IgD-negative memory B cell (primary cell): ENCODE measurements around the gene SMARCD3. TPM values are rescaled to one million over a fixed set of nuclear protein-coding genes. Genes with fewer than 3 reads are reported as not detected.

Experiments used
- H3K27ac Mint-ChIP-seq, 3 donors: one replicate each; pipeline ENCODE4 v1.8.0; 2020 to 2022; ENCODE audit warnings: mild to moderate bottlenecking in 3 of 3, mixed read lengths in 3 of 3, moderate library complexity in 1 of 3
- H3K27me3 Mint-ChIP-seq: one replicate; pipeline ENCODE4 v1.8.0; 2021; ENCODE audit warnings: mixed read lengths
- H3K36me3 Mint-ChIP-seq: one replicate; pipeline ENCODE4 v1.8.0; 2020; ENCODE audit warnings: mild to moderate bottlenecking, mixed read lengths
- H3K4me1 Mint-ChIP-seq, 3 donors: one replicate each; pipeline ENCODE4 v1.8.0; 2020 to 2022; ENCODE audit warnings: mixed read lengths in 3 of 3, mild to moderate bottlenecking in 1 of 3
- H3K4me3 Mint-ChIP-seq, 4 donors: one replicate each; pipeline ENCODE4 v1.8.0; 2020 to 2022; ENCODE audit warnings: mild to moderate bottlenecking in 4 of 4, mixed read lengths in 4 of 4, moderate library complexity in 3 of 4
- H3K9me3 Mint-ChIP-seq, 3 donors: one replicate each; pipeline ENCODE4 v1.8.0; 2020 to 2021; ENCODE audit warnings: mixed read lengths in 3 of 3, mild to moderate bottlenecking in 1 of 3
- polyA plus RNA-seq: library from polyadenylated mRNA; unstranded; fragments of 300-500 nt; fragmentation: Illumina TruSeq; gene quantifications from one replicate; pipeline ENCODE4 v1.2.3, GENCODE V29; 2021

The SMARCD3 gene
- polyA plus RNA-seq, 1 donor from 2014 or later: 1.1 TPM

DNA sequence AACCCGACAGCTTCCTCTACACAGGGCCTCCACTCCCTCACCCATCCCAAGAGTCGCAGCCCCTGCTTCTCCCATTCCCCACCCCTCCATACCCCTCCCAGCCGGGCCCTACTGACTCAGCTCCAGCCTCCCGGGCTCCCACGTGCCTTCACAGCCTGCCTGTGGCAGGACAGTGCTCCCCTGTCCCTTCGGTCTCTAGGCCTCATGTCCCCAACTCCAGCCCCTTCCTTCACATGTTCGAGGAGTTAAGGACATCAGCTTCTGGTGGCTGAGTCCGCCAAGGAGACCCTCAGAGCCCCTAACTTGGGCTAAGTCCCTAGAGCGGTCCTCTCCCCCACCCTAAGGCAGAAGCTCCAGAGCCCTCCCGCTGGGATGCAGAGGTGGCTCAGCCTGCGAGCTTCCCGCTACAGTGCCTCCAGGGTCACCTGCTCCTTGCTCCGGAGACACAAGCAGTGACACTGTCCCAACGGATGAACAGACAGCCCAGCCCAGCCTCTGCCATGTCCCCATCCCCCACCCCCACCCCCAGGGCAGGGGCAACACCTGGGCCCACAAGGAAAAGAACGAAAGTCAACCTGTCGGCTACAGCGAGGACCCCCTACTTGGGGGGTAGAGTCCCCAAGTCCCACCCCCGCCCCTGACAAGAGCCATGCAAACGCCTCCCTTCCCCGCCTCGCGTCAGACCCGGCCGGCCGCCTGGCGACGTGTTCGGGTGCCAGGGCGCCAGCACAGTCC lies 716 bp downstream of the SMARCD3 start:
- Mint-ChIP-seq H3K27me3 (peaks cover 50% of the 10 kb centered on the region), H3K27ac (peak overlapping the region in 1 of 3 donors; percentile 47), H3K4me1 (peaks cover 19 to 32% (median 25%) of the 10 kb centered on the region in 3 donors), H3K36me3 (peaks cover 2% of the 10 kb centered on the region), H3K4me3 (peak overlapping the region; percentile 54 to 94 (median 76)), H3K9me3 (no peaks in the 10 kb centered on the region)

DNA sequence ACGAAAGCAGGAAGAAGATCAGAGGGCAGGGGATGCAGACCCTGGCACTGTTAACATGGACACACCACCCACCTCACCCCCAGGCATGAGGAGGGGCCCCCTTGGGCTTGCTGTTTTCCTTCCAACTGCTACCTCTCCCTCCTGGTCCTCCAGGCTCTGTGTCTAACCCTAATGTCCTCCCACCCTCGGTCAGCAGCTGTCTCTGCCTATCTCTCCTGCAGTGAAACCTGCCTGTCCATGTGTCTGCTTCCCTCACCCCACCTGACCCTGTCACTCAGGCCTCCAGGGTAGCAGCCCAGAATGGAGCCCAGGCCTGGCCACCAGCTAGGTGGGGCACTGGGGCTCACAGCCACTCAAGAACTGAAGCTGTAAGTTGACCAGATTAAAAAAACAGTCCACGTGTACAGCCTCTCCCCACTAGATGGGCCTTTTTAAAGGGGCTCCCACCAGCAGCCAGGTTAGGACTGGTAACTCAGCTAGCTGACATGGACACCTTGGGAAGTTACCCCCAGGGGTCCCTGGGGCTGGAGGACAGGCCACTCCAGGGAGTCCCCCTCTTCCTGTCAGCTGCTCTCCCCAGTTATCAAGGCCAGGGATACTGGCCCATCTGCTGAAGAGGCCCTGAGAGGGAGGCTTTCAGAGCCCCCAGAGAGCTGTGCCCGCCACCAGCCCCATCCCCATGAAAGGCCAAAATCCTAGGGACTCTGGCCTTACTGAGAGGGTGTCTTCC lies 1.5 kb downstream of the SMARCD3 start:
- Mint-ChIP-seq H3K27ac (no peak overlapping the region), H3K4me1 (peaks cover 16 to 28% (median 25%) of the 10 kb centered on the region in 3 donors), H3K27me3 (peaks cover 43% of the 10 kb centered on the region)

GRCh38 chr7:151246102-151246850 lies 2.2 kb downstream of the SMARCD3 start:
- H3K4me3 Mint-ChIP-seq: peak overlapping the region; percentile 54 to 75 (median 66)
- H3K9me3 Mint-ChIP-seq: no peaks in the 10 kb centered on the region
- H3K4me1 Mint-ChIP-seq: peaks cover 16 to 28% (median 24%) of the 10 kb centered on the region in 3 donors
- H3K36me3 Mint-ChIP-seq: peaks cover 2% of the 10 kb centered on the region
- peaks cover 44% of the 10 kb centered on the region for H3K27me3 Mint-ChIP-seq
- H3K27ac Mint-ChIP-seq: no peak overlapping the region

More for the DNA sequence above, 1.5 kb downstream of the SMARCD3 start:
- Mint-ChIP-seq H3K9me3 (no peaks in the 10 kb centered on the region), H3K4me3 (peak overlapping the region; percentile 30 to 79 (median 54)), H3K36me3 (peaks cover 2% of the 10 kb centered on the region)

- Mint-ChIP-seq H3K27me3 (peaks cover 38% of the 10 kb centered on the region), H3K36me3 (peaks cover 2% of the 10 kb centered on the region), H3K4me1 (peaks cover 16 to 21% (median 17%) of the 10 kb centered on the region in 3 donors), H3K9me3 (no peaks in the 10 kb centered on the region), H3K27ac (no peak overlapping the region), H3K4me3 (peak overlapping the region; percentile 48 to 75 (median 66))
These were observed 3.0 kb downstream of the SMARCD3 start for GRCh38 chr7:151245360-151246101.

- Mint-ChIP-seq H3K27me3 (peaks cover 34% of the 10 kb centered on the region), H3K9me3 (no peaks in the 10 kb centered on the region), H3K27ac (no peak overlapping the region), H3K4me3 (peak overlapping the region; percentile 38 to 78 (median 59)), H3K36me3 (peaks cover 2% of the 10 kb centered on the region), H3K4me1 (peaks cover 15 to 19% (median 16%) of the 10 kb centered on the region in 3 donors)
These were observed 3.6 kb downstream of the SMARCD3 start for GRCh38 chr7:151244841-151245346.

GRCh38 chr7:151244196-151244840 lies 4.2 kb downstream of the SMARCD3 start:
- Mint-ChIP-seq H3K36me3 (peaks cover 1% of the 10 kb centered on the region), H3K4me1 (peaks cover 15 to 19% (median 15%) of the 10 kb centered on the region in 3 donors), H3K4me3 (peak overlapping the region; percentile 57 to 91 (median 60)), H3K9me3 (no peaks in the 10 kb centered on the region), H3K27me3 (peaks cover 33% of the 10 kb centered on the region), H3K27ac (peak overlapping the region in 2 of 3 donors; percentile 75 to 90)

- Mint-ChIP-seq H3K4me3 (peak overlapping the region; percentile 59 to 91 (median 76)), H3K9me3 (no peaks in the 10 kb centered on the region), H3K27me3 (peaks cover 31% of the 10 kb centered on the region), H3K27ac (peak overlapping the region; percentile 64 to 90 (median 75)), H3K4me1 (peaks cover 13 to 19% (median 15%) of the 10 kb centered on the region in 3 donors), H3K36me3 (no peaks in the 10 kb centered on the region)
These were observed 4.9 kb downstream of the SMARCD3 start for GRCh38 chr7:151243408-151244195.

DNA sequence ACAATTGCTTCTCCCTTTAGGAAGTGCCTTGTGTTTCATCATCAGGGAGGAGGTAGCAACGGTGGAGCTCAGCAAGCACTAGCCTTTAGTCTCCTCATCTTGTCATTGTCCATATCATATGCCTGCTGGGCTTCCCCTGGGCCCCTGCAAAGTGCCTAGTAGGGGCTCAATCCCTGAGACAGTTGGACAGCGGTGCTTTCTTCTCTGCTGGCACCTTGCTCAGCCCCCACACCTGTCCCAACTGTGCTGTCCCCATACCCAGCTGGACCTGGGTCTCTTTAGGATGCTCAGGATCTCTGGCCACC lies 5.5 kb downstream of the SMARCD3 start:
- Mint-ChIP-seq H3K27me3 (peaks cover 29% of the 10 kb centered on the region), H3K27ac (peak overlapping the region in 2 of 3 donors; percentile 64 to 75), H3K4me1 (peaks cover 11 to 17% (median 15%) of the 10 kb centered on the region in 3 donors), H3K9me3 (no peaks in the 10 kb centered on the region), H3K36me3 (no peaks in the 10 kb centered on the region), H3K4me3 (peak overlapping the region; percentile 59 to 91 (median 76))

DNA sequence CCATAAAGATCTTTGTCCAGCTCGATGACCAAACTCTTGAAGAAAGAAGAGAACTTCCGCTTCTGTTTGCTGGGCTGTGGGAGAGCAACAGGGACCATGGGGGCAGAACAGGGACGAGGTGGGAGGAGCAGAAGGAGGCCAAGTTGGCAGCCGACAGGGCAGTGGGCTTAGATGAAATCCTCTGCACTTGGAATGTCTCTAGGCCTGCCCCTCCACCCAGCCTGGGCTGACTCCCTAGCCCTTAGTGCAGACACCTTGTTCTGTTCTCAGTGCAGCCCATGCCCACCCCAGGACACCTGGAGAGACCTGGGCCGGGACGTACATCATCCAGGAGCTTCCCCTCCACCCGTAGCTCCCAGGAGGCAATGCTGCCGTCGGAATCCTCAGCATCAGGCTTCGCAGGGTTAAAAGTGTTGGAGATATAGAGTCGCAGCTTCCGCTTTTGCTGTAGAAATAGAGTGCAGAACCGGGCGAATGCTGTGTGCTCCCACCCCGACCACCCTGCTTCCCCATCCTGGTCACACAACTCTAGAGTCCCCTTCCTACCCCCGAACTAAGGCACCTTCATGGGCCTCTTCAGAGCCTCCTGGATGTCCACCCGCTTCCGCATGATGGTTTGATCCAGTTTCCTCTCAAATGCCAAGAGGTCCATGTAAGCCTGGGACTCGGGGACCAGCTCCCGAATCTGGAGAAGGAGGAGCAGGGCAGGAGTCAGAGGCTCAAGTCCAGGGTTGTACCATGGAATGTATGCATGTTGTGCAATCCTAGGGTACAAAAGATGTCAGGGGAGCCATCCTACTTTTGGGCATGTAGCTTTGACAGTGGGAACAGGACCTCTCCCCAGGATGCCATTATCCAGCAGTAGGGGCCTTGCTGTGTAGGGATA lies 6.1 kb downstream of the SMARCD3 start:
- Mint-ChIP-seq H3K9me3 (no peaks in the 10 kb centered on the region), H3K4me3 (peak overlapping the region in 1 of 4 donors; percentile 61), H3K4me1 (peaks cover 11 to 17% (median 15%) of the 10 kb centered on the region in 3 donors), H3K36me3 (no peaks in the 10 kb centered on the region), H3K27me3 (peaks cover 24% of the 10 kb centered on the region), H3K27ac (no peak overlapping the region)

DNA sequence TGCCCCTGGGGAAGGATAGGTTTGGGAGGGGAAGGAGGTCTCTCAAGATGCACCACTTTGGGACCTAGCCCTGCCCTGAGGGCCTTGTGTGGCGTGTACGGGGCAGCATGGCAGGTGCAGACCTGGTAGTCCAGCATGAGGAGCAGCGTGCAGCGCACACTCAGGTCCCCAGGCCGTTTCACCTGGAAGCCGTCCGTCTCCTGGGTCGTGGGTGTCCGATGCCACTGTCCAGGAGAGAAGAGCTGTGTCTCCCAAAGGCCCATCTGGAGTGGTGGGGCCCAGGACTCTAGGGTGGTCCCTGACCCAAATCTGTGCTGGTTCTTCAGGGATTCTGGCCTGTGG lies 6.8 kb downstream of the SMARCD3 start:
- H3K4me1 Mint-ChIP-seq: peaks cover 9 to 17% (median 15%) of the 10 kb centered on the region in 3 donors
- peaks cover 22% of the 10 kb centered on the region for H3K27me3 Mint-ChIP-seq
- H3K9me3 Mint-ChIP-seq: no peaks in the 10 kb centered on the region
- H3K36me3 Mint-ChIP-seq: no peaks in the 10 kb centered on the region
- H3K27ac Mint-ChIP-seq: peak overlapping the region in 1 of 3 donors; percentile 48
- H3K4me3 Mint-ChIP-seq: peak overlapping the region in 1 of 4 donors; percentile 68

DNA sequence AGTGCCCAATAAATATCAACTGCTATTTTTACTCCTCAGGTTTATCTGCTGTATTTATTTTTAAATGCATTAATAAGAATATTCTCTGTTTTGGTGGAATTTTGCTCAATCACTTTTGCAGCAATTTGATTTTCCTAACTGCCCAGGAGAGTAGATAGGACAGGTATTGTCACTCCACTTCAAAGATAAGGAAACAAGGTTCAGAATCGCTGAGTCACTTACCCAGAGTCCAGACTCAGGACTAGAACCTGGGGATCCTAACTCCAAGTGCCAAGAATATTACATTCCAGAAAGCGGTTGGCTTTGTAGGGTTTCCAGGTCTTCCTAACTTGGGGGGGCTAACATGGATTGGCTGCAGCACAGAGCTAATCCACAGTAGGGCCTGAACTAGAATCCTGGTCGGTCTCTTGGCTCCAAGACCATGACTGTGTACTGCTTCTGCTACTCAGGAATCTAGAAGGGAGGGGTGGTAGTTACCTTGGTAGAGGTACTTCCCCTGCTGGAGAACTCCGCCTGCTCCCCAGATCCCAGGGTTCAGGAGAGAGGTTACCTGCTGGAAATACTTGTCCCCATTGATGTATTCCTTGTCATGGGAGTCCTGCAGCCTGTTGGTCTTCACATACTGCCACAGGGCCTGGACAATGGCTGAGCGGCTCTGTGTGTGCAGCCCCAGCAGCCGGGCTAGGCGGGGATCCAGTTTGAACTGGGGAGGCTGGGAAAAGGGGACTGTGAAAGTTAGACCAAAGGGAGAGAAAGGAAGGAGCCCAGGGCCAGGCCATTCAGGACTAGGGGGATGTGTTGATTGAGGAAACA lies 7.3 kb downstream of the SMARCD3 start:
- Mint-ChIP-seq H3K27ac (peak overlapping the region in 1 of 3 donors; percentile 48), H3K4me1 (peaks cover 9 to 17% (median 15%) of the 10 kb centered on the region in 3 donors), H3K27me3 (peaks cover 19% of the 10 kb centered on the region), H3K4me3 (peak overlapping the region in 2 of 4 donors; percentile 54 to 68), H3K9me3 (no peaks in the 10 kb centered on the region), H3K36me3 (no peaks in the 10 kb centered on the region)

- H3K4me1 Mint-ChIP-seq: peaks cover 9 to 17% (median 15%) of the 10 kb centered on the region in 3 donors
- H3K4me3 Mint-ChIP-seq: no peak overlapping the region
- no peak overlapping the region for H3K27ac Mint-ChIP-seq
- H3K36me3 Mint-ChIP-seq: no peaks in the 10 kb centered on the region
- H3K9me3 Mint-ChIP-seq: no peaks in the 10 kb centered on the region
- peaks cover 15% of the 10 kb centered on the region for H3K27me3 Mint-ChIP-seq
These were observed 8.0 kb downstream of the SMARCD3 start for GRCh38 chr7:151240536-151240935.
